HFFc6 (cell line): Measurements from ENCODE around the gene LCN1. TPM values are rescaled to one million over a fixed set of nuclear protein-coding genes. Genes with fewer than 3 reads are reported as not detected.
A peak's percentile ranks its signal among the peaks of the same experiment; 100 is the strongest.
"Not testable (repeated sequence)": the region's sequence is repeated elsewhere in the genome, so short reads cannot be mapped to it uniquely, and the experiment has no call there.

ENCODE experiments used
- DNase-seq: peaks from one replicate; pipeline ENCODE4 v3.0.0-alpha.2; 2018
- H3K27ac Mint-ChIP-seq: 2 replicates; pipeline ENCODE4 v1.8.0; 2020; ENCODE audit warnings: mild to moderate bottlenecking, mixed read lengths
- H3K27me3 Mint-ChIP-seq: 2 replicates; pipeline ENCODE4 v1.8.0; 2021; ENCODE audit warnings: mild to moderate bottlenecking, moderate library complexity, mixed read lengths; ENCODE audit not compliant: insufficient read depth
- H3K36me3 Mint-ChIP-seq: 2 replicates; pipeline ENCODE4 v1.8.0; 2021; ENCODE audit warnings: low read depth, mixed read lengths
- H3K4me1 Mint-ChIP-seq: 2 replicates; pipeline ENCODE4 v1.8.0; 2020; ENCODE audit warnings: low read depth, mixed read lengths
- H3K4me3 Mint-ChIP-seq: 2 replicates; pipeline ENCODE4 v1.8.0; 2020; ENCODE audit warnings: mild to moderate bottlenecking, moderate library complexity, mixed read lengths
- H3K9me3 Mint-ChIP-seq: 2 replicates; pipeline ENCODE4 v1.8.0; 2020; ENCODE audit warnings: mild to moderate bottlenecking, mixed read lengths
- CTCF ChIP-seq: fragments of 200-600 bp; sonication (generic); IDR thresholded peaks from 2 replicates; pipeline ENCODE4 v1.5.0; 2021; ENCODE audit warnings: antibody characterized with exemption, mild to moderate bottlenecking
- total RNA-seq, 6 experiments: library from RNA; stranded (reverse); fragmentation: NEBNext Ultra II Directional; extraction: Animal tissue kit (Norgen Biotek cat#: 25700); gene quantifications; 2 replicates in 1 of 6; 3 replicates in 5 of 6; pipeline ENCODE4 v1.2.3, GENCODE V29; 2021

The LCN1 gene
- total RNA-seq, 6 experiments from 2014 or later: 0.28 to 0.46 TPM; not detected in 4

- not testable (repeated sequence) for H3K4me3 Mint-ChIP-seq, H3K27ac Mint-ChIP-seq
- peaks cover 24% of the 10 kb centered on the region for H3K27me3 Mint-ChIP-seq
Measured at GRCh38 chr9:135535631-135536030, 14.4 kb downstream of the LCN1 start.

DNA sequence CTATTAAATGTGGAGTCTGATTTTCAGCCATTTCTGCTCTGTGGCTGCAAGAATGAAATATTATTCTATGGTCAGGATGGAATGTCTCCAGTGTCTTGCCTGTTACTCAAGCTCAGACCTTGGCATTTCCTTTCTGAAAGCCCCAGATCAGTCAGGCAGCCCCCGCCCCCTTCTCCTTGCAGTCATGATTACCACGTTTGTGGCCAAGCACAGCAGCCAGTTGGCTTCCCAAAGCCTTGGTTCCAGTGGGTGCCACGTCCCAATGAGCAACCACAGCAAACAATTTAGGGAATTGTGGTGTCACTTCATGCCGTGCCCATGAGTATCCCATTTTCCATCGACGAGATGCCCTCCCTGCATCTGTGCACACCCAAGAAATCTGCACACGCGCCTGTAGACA, 15.0 kb downstream of the LCN1 start:
- Mint-ChIP-seq H3K9me3 (no peaks in the 10 kb centered on the region), H3K4me1 (peaks cover 8% of the 10 kb centered on the region), H3K27ac (no peak overlapping the region), H3K4me3 (no peak overlapping the region), H3K36me3 (no peaks in the 10 kb centered on the region), H3K27me3 (peaks cover 23% of the 10 kb centered on the region)
- no peak for TF ChIP-seq CTCF
- DNase-seq: peak; percentile 41

More at GRCh38 chr9:135535631-135536030, 14.4 kb downstream of the LCN1 start:
- not testable (repeated sequence) for DNase-seq, H3K9me3 Mint-ChIP-seq, H3K36me3 Mint-ChIP-seq, H3K4me1 Mint-ChIP-seq

GRCh38 chr9:135543262-135543894, 22.1 kb downstream of the LCN1 start:
- peaks cover 18% of the 10 kb centered on the region for H3K27me3 Mint-ChIP-seq
- H3K4me1 Mint-ChIP-seq, H3K27ac Mint-ChIP-seq, H3K4me3 Mint-ChIP-seq, DNase-seq, H3K36me3 Mint-ChIP-seq, H3K9me3 Mint-ChIP-seq: not testable (repeated sequence)

DNA sequence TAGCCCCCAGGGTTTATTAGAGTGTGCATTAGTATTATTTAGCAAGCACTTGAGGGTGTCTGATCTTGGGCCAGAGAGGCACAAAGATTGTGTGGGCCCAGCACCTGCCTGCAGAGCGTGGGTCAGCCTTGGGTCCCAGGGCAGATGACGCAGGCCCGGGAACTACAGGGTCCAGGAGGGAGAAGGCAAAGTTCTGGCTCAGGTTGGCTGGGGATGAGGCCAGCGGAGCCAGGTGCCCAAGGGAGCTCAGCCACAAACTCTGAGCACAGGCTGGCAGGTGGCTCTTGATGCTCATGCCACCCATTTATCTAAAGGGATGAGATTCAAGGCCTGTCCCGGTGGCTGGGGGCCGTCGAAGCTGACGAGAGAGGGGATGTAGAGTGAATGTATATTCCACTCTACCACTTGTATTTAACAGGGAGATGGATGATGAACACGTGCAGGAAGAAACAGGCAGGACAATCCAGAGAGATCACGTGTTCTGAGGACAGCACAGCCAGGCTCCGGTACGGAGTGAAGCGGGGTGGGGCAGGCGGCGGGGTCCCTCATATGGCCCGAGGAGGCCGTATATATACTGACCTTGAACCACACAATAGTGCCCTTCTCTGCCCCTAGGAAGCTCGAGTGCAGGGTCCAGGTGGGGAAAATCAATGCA, 23.9 kb downstream of the LCN1 start:
- H3K27me3 Mint-ChIP-seq: peaks cover 14% of the 10 kb centered on the region

DNA sequence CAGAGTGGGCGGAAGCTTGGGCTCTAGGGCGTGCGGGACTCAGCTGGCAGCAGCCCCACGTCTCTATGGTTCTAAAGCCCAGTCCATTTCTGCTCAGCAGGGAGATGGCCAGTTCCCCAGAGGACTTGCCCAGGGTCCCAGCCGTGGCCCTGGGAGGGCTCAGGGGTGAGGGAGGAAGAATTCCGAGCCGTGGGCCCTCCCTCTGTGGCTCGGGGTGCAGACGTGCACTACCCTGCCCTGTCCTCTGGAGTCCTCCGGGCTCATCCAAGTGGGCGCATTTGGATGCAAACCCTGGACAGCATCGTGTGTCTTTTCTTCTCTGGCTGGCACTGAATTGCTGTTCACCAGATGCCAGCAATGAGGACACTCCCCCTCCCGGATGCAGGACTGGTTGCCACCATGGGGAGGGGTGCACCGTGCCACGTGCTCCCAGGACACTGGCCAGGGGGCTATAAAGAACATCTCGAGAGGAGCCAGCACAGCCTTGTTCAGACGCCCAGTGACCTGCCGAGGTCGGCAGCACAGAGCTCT, 24.5 kb downstream of the LCN1 start, which contains the start of gene OBP2A:
Gene OBP2A, plus strand, starts transcription at position 481 of the 531 bp plus-strand sequence. CDS start 55 bp downstream, outside the sequence.
- not testable (repeated sequence) for H3K36me3 Mint-ChIP-seq, H3K4me1 Mint-ChIP-seq, H3K27ac Mint-ChIP-seq, H3K9me3 Mint-ChIP-seq, H3K4me3 Mint-ChIP-seq, DNase-seq
- H3K27me3 Mint-ChIP-seq: peaks cover 14% of the 10 kb centered on the region

More for the DNA sequence above, 23.9 kb downstream of the LCN1 start:
- H3K9me3 Mint-ChIP-seq: no peaks in the 10 kb centered on the region
- no peak overlapping the region for H3K27ac Mint-ChIP-seq
- H3K36me3 Mint-ChIP-seq: no peaks in the 10 kb centered on the region
- no peak for TF ChIP-seq CTCF
- H3K4me3 Mint-ChIP-seq: no peak overlapping the region; the same call in 1 of the 2 replicates
- no peaks in the 10 kb centered on the region for H3K4me1 Mint-ChIP-seq
- no peak for DNase-seq

GRCh38 chr9:135546792-135547617, 25.8 kb downstream of the LCN1 start:
- not testable (repeated sequence) for H3K9me3 Mint-ChIP-seq, H3K36me3 Mint-ChIP-seq, DNase-seq, H3K27ac Mint-ChIP-seq, H3K4me1 Mint-ChIP-seq, H3K4me3 Mint-ChIP-seq
- peaks cover 20% of the 10 kb centered on the region for H3K27me3 Mint-ChIP-seq

DNA sequence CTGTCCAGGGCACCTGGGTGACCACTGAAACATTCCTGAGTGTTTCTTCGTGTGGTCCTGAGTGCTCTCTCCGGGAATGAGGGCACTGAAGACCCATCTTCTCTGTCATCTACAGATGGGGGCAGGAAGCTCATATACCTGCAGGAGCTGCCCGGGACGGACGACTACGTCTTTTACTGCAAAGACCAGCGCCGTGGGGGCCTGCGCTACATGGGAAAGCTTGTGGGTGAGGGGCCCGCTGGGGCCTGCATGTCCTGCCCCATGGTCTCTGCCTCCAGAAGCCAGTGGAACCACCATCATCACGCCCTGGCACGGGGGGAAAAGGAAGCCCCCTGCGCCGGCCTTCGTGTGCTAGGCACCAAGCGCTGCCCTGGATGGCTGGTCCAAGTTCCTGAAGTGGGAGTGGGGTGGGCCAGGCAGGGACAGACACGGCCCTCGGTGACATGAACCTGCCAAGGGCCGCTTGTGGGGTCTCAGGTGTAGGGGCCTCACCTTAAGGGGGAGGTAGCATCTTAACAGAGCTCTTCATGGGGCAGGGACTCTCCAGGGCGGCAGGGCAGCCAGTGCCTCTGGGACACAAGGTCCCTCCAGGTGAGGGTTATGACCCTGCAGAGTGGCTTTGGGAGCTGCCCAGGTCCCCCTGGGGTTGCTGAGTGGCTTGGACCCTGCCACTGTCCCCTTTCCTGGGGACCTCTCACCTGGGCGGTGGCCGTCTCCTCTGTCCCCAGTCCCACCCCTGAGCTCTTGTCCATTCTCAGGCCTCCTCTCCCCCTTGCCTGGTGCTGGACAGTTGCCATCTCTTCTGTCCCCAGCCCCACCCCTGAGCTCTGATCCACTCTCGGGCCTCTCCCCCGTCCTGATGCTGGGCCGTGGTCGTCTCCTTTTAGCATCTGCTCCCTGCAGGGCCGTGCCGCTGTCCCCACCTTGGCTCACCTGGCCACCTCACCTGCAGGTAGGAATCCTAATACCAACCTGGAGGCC, 26.8 kb downstream of the LCN1 start:
- H3K9me3 Mint-ChIP-seq: no peaks in the 10 kb centered on the region
- DNase-seq: no peak
- H3K4me1 Mint-ChIP-seq: no peaks in the 10 kb centered on the region
- no peak overlapping the region for H3K27ac Mint-ChIP-seq
- peaks cover 16% of the 10 kb centered on the region for H3K27me3 Mint-ChIP-seq
- no peaks in the 10 kb centered on the region for H3K36me3 Mint-ChIP-seq
- no peak overlapping the region for H3K4me3 Mint-ChIP-seq
- no peak for TF ChIP-seq CTCF

- not testable (repeated sequence) for H3K27ac Mint-ChIP-seq, H3K9me3 Mint-ChIP-seq, H3K36me3 Mint-ChIP-seq, H3K4me3 Mint-ChIP-seq, DNase-seq, H3K4me1 Mint-ChIP-seq
- peaks cover 14% of the 10 kb centered on the region for H3K27me3 Mint-ChIP-seq
Measured at GRCh38 chr9:135549478-135550343, 28.5 kb downstream of the LCN1 start.
